Lung (tissue), 11 donors: ENCODE measurements around the gene LASP1NB.
A peak's percentile ranks its signal among the peaks of the same experiment; 100 is the strongest.

Experiments used
- ATAC-seq: fragments of 200-7000 bp; cut with Tn5 transposase; one replicate; pipeline ENCODE4 v1.9.1; 2020; ENCODE audit warnings: moderate number of reproducible peaks; ENCODE audit not compliant: insufficient read depth, low FRiP score
- DNase-seq, 3 donors: peaks; one replicate each; pipeline ENCODE4 v3.0.0-alpha.2; 2013 to 2017
- H3K27ac ChIP-seq, 2 donors: one replicate each; pipeline ENCODE4 v1.5.1; 2013; ENCODE audit warnings: mild to moderate bottlenecking in 2 of 2, moderate library complexity in 2 of 2, control low read depth in 1 of 2, inconsistent platforms in 1 of 2, low read depth in 1 of 2, low read length in 1 of 2
- H3K27me3 ChIP-seq, 3 donors: one replicate each; pipeline ENCODE4 v1.5.1; 2013; ENCODE audit warnings: low read length in 2 of 3; ENCODE audit not compliant: control insufficient read depth in 3 of 3, insufficient read depth in 3 of 3
- H3K36me3 ChIP-seq, 4 donors: one replicate each; pipeline ENCODE4 v1.5.1; 2013; ENCODE audit warnings: low read length in 4 of 4, mild to moderate bottlenecking in 1 of 4, moderate library complexity in 1 of 4; ENCODE audit not compliant: control insufficient read depth in 4 of 4, insufficient read depth in 4 of 4
- H3K4me1 ChIP-seq, 5 donors: one replicate each; pipeline ENCODE4 v1.5.1; 2013; ENCODE audit warnings: low read length in 5 of 5, mild to moderate bottlenecking in 2 of 5, moderate library complexity in 1 of 5; ENCODE audit not compliant: control insufficient read depth in 5 of 5, insufficient read depth in 5 of 5
- H3K4me3 ChIP-seq: one replicate; pipeline ENCODE4 v1.5.1; 2013; ENCODE audit warnings: mild to moderate bottlenecking, control low read depth, moderate library complexity
- H3K9ac ChIP-seq, 2 donors: one replicate each; pipeline ENCODE4 v1.5.1; 2013; ENCODE audit warnings: low read length in 2 of 2, control low read depth in 1 of 2; ENCODE audit not compliant: insufficient read depth in 1 of 2
- H3K9me3 ChIP-seq, 4 donors: one replicate each; pipeline ENCODE4 v1.5.1; 2013; ENCODE audit warnings: low read length in 3 of 4, mild to moderate bottlenecking in 1 of 4, moderate library complexity in 1 of 4; ENCODE audit not compliant: control insufficient read depth in 4 of 4, insufficient read depth in 3 of 4
- WGBS, 2 donors: extraction: QIAGEN DNeasy Blood & Tissue Kit; methylation state at CpG; one replicate each; pipeline ENCODE4 v1.1.7; 2013; 5-methylcytosine and 5-hydroxymethylcytosine counted together
- TF ChIP-seq, protein P1 (sequence below): IDR thresholded peaks from 2 replicates; pipeline ENCODE4 v1.5.1; 2012; ENCODE audit warnings: mild to moderate bottlenecking; ENCODE audit errors: control extremely low read depth, extremely low read depth
- donor health status: control.
- donor health status: control.
- donor health status: Bipolar disorder and iron deficiency.
- donor health status: healthy.
- donor health status: DM: yes; HTN: yes; CAD: no.

LASP1NB gene

DNA sequence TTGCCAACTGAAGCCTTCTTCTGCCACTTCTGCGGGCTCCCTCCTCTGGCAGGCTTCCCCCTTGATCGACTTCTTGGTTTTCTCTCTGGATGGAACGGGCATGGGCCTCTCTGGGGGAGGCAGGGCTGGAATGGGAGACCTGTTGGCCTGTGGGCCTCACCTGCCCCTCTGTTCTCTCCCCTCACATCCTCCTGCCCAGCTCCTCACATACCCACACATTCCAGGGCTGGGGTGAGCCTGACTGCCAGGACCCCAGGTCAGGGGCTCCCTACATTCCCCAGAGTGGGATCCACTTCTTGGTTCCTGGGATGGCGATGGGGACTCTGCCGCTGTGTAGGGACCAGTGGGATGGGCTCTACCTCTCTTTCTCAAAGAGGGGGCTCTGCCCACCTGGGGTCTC lies 6.5 kb upstream of the LASP1NB start:
- WGBS, 2 donors = 90 to 91% methylated on average over 5 of the region's 5 CpGs
- no peak for ATAC-seq
- peaks cover 3 to 16% (median 6%) of the 10 kb centered on the region in 5 donors for H3K4me1 ChIP-seq
- no peak overlapping the region for H3K9ac ChIP-seq
- no peaks in the 10 kb centered on the region for H3K9me3 ChIP-seq
- no peak overlapping the region for H3K4me3 ChIP-seq
- H3K27me3 ChIP-seq = no peaks in the 10 kb centered on the region
- TF ChIP-seq, protein P1, sequence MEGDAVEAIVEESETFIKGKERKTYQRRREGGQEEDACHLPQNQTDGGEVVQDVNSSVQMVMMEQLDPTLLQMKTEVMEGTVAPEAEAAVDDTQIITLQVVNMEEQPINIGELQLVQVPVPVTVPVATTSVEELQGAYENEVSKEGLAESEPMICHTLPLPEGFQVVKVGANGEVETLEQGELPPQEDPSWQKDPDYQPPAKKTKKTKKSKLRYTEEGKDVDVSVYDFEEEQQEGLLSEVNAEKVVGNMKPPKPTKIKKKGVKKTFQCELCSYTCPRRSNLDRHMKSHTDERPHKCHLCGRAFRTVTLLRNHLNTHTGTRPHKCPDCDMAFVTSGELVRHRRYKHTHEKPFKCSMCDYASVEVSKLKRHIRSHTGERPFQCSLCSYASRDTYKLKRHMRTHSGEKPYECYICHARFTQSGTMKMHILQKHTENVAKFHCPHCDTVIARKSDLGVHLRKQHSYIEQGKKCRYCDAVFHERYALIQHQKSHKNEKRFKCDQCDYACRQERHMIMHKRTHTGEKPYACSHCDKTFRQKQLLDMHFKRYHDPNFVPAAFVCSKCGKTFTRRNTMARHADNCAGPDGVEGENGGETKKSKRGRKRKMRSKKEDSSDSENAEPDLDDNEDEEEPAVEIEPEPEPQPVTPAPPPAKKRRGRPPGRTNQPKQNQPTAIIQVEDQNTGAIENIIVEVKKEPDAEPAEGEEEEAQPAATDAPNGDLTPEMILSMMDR = no peak
- no peak for DNase-seq
- peaks cover 0 to 60% (median 32%) of the 10 kb centered on the region in 4 donors for H3K36me3 ChIP-seq
- no peak overlapping the region for H3K27ac ChIP-seq

DNA sequence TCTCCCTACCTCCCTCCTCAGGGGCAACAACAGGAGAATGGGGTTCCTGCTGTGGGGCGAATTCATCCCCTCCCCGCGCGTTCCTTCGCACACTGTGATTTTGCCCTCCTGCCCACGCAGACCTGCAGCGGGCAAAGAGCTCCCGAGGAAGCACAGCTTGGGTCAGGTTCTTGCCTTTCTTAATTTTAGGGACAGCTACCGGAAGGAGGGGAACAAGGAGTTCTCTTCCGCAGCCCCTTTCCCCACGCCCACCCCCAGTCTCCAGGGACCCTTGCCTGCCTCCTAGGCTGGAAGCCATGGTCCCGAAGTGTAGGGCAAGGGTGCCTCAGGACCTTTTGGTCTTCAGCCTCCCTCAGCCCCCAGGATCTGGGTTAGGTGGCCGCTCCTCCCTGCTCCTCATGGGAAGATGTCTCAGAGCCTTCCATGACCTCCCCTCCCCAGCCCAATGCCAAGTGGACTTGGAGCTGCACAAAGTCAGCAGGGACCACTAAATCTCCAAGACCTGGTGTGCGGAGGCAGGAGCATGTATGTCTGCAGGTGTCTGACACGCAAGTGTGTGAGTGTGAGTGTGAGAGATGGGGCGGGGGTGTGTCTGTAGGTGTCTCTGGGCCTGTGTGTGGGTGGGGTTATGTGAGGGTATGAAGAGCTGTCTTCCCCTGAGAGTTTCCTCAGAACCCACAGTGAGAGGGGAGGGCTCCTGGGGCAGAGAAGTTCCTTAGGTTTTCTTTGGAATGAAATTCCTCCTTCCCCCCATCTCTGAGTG lies 5.9 kb upstream of the LASP1NB start:
- H3K27ac ChIP-seq = peak overlapping the region in 1 of 2 donors; percentile 9
- no peak overlapping the region for H3K4me3 ChIP-seq
- no peaks in the 10 kb centered on the region for H3K27me3 ChIP-seq
- no peak overlapping the region for H3K9ac ChIP-seq
- WGBS, 2 donors = 97 to 99% methylated on average over 16 of the region's 16 CpGs
- DNase-seq = no peak
- peaks cover 0 to 54% (median 31%) of the 10 kb centered on the region in 4 donors for H3K36me3 ChIP-seq
- H3K9me3 ChIP-seq = no peaks in the 10 kb centered on the region
- H3K4me1 ChIP-seq = peaks cover 3 to 12% (median 6%) of the 10 kb centered on the region in 5 donors
- no peak for ATAC-seq
- TF ChIP-seq, protein P1 = no peak

DNA sequence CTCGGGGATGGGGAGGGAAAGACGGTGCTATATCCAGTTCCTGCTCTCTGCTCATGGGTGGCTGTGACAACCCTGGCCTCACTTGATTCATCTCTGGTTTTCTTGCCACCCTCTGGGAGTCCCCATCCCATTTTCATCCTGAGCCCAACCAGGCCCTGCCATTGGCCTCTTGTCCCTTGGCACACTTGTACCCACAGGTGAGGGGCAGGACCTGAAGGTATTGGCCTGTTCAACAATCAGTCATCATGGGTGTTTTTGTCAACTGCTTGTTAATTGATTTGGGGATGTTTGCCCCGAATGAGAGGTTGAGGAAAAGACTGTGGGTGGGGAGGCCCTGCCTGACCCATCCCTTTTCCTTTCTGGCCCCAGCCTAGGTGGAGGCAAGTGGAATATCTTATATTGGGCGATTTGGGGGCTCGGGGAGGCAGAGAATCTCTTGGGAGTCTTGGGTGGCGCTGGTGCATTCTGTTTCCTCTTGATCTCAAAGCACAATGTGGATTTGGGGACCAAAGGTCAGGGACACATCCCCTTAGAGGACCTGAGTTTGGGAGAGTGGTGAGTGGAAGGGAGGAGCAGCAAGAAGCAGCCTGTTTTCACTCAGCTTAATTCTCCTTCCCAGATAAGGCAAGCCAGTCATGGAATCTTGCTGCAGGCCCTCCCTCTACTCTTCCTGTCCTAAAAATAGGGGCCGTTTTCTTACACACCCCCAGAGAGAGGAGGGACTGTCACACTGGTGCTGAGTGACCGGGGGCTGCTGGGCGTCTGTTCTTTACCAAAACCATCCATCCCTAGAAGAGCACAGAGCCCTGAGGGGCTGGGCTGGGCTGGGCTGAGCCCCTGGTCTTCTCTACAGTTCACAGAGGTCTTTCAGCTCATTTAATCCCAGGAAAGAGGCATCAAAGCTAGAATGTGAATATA lies 4.8 kb upstream of the LASP1NB start:
- H3K27ac ChIP-seq = no peak overlapping the region
- no peak overlapping the region for H3K9ac ChIP-seq
- H3K9me3 ChIP-seq = no peaks in the 10 kb centered on the region
- 80 to 88% methylated on average over 9 of the region's 9 CpGs for WGBS, 2 donors
- no peaks in the 10 kb centered on the region for H3K27me3 ChIP-seq
- TF ChIP-seq, protein P1 = no peak
- no peak for DNase-seq
- no peak overlapping the region for H3K4me3 ChIP-seq
- H3K4me1 ChIP-seq = peaks cover 5 to 11% (median 6%) of the 10 kb centered on the region in 5 donors
- ATAC-seq = no peak
- H3K36me3 ChIP-seq = peaks cover 0 to 43% (median 21%) of the 10 kb centered on the region in 4 donors
